NB4 (cell line): ENCODE data around the gene RGL4.
"Not testable (repeated sequence)": the region's sequence is repeated elsewhere in the genome, so short reads cannot be mapped to it uniquely, and the experiment has no call there.

Source experiments
- MYC ChIP-seq: IDR thresholded peaks from 2 replicates; pipeline ENCODE4 v1.6.1; 2011; ENCODE audit warnings: low read depth, low read length
- POLR2A ChIP-seq: IDR thresholded peaks from 2 replicates; pipeline ENCODE4 v1.6.1; 2011; ENCODE audit warnings: mild to moderate bottlenecking; ENCODE audit not compliant: insufficient read length; ENCODE audit errors: extremely low read depth
- TF ChIP-seq, protein P1 (sequence below): IDR thresholded peaks from one replicate; pipeline ENCODE4 v1.5.1; 2012; ENCODE audit warnings: low read depth, low read length
- TF ChIP-seq, protein P2 (sequence below): IDR thresholded peaks from 2 replicates; pipeline ENCODE4 v1.6.1; 2011; ENCODE audit warnings: low read depth, low read length

DNA sequence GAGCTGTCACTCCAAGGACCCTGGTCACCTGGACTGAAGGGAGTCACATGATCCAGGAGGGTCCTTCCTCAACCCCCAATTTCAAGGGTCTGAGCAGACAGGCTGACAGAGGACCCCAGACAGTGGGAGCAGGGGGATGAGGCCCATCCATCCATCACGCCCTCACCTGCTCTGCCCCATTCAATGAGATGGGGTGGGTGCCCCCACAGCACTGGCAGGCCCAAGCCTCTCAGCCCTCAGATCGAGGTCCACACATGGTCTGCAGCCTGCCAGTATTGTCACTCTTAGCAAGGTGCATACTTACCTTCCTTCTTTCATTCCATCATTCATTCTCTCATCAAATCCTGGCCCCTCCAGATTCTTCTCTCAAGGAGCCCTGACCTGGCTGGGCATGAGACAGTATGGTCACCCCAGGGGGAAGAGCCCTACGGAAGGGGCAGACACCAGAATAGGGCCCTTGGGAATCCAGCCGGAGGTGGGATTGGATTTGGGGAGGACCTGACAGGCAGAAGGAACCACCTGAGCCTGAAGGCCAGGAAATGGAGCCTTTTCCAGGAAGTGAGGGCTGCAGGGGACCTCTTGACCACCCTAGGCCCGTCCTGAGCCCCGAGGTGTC lies 15.8 kb upstream of the RGL4 start:
- TF ChIP-seq, protein P1, sequence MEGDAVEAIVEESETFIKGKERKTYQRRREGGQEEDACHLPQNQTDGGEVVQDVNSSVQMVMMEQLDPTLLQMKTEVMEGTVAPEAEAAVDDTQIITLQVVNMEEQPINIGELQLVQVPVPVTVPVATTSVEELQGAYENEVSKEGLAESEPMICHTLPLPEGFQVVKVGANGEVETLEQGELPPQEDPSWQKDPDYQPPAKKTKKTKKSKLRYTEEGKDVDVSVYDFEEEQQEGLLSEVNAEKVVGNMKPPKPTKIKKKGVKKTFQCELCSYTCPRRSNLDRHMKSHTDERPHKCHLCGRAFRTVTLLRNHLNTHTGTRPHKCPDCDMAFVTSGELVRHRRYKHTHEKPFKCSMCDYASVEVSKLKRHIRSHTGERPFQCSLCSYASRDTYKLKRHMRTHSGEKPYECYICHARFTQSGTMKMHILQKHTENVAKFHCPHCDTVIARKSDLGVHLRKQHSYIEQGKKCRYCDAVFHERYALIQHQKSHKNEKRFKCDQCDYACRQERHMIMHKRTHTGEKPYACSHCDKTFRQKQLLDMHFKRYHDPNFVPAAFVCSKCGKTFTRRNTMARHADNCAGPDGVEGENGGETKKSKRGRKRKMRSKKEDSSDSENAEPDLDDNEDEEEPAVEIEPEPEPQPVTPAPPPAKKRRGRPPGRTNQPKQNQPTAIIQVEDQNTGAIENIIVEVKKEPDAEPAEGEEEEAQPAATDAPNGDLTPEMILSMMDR: not testable (repeated sequence)
- TF ChIP-seq POLR2A, MYC: not testable (repeated sequence)
- TF ChIP-seq, protein P2, sequence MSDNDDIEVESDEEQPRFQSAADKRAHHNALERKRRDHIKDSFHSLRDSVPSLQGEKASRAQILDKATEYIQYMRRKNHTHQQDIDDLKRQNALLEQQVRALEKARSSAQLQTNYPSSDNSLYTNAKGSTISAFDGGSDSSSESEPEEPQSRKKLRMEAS: not testable (repeated sequence)
